Stimulated activated CD8-positive, alpha-beta memory T cell treated with anti-CD3 and anti-CD28 coated beads, Interleukin-4, amount 100 ng/mL, for 4 hours (primary cell): ENCODE measurements around the gene ERBB2.
A peak's percentile ranks its signal among the peaks of the same experiment; 100 is the strongest.
"Not testable (repeated sequence)": the region's sequence is repeated elsewhere in the genome, so short reads cannot be mapped to it uniquely, and the experiment has no call there.

Experiments used
- DNase-seq, 2 donors: peaks; one replicate each; pipeline ENCODE4 v3.0.0-alpha.2; 2020; ENCODE audit warnings: low read depth in 2 of 2, low spot score in 1 of 2

Gene ERBB2

DNA sequence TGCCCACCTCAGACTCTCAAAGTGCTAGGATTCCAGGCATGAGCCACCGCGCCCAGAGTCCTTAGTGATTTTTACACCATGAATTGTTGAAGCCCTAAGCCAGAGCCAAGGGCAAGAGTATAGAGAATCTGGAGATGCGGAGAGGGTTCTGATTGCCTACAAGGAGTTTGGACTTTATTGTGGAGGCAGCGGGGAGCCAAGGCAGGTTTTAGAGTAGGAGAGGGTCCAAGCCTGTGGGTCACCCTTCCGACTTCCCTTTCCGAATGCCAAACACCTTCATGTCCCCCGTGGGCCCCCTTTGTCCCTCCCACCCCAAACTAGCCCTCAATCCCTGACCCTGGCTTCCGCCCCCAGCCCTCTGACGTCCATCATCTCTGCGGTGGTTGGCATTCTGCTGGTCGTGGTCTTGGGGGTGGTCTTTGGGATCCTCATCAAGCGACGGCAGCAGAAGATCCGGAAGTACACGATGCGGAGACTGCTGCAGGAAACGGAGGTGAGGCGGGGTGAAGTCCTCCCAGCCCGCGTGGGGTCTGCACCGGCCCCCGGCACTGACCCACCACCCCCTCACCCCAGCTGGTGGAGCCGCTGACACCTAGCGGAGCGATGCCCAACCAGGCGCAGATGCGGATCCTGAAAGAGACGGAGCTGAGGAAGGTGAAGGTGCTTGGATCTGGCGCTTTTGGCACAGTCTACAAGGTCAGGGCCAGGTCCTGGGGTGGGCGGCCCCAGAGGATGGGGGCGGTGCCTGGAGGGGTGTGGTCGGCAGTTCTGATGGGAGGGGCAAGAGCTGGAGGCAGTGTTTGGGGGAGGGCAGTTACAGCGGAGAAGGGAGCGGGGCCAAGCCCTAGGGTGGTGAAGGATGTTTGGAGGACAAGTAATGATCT lies 23.3 kb downstream of the ERBB2 start:
- DNase-seq = no peak

DNA sequence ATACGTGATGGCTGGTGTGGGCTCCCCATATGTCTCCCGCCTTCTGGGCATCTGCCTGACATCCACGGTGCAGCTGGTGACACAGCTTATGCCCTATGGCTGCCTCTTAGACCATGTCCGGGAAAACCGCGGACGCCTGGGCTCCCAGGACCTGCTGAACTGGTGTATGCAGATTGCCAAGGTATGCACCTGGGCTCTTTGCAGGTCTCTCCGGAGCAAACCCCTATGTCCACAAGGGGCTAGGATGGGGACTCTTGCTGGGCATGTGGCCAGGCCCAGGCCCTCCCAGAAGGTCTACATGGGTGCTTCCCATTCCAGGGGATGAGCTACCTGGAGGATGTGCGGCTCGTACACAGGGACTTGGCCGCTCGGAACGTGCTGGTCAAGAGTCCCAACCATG lies 24.9 kb downstream of the ERBB2 start:
- no peak for DNase-seq

DNA sequence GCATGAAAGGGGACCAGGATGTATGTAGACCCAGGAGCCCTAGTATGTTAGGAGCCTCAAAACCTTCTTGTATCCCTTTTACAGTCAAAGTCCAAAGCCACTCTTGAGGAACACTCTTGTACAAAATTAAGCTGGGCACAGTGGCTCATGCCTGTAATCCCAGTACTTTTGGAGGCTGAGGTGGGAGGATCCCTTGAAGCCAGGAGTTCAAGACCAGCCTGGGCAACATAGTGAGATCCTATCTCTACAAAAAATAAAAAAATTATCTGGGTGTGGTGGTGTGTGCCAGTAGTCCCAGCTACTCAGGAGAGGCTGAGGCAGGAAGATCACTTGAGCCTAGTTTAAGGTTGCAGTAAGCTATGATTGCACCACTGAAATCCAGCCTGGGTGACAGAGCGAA lies 26.1 kb downstream of the ERBB2 start:
- not testable (repeated sequence) for DNase-seq

DNA sequence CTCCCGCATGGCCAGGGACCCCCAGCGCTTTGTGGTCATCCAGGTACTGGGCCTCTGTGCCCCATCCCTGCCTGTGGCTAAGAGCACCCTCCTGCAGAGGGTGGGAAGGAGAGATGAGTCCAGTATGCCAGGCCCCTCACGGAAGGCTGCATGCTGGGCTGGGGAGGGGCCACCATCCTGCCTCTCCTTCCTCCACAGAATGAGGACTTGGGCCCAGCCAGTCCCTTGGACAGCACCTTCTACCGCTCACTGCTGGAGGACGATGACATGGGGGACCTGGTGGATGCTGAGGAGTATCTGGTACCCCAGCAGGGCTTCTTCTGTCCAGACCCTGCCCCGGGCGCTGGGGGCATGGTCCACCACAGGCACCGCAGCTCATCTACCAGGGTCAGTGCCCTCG lies 26.8 kb downstream of the ERBB2 start:
- no peak for DNase-seq

DNA sequence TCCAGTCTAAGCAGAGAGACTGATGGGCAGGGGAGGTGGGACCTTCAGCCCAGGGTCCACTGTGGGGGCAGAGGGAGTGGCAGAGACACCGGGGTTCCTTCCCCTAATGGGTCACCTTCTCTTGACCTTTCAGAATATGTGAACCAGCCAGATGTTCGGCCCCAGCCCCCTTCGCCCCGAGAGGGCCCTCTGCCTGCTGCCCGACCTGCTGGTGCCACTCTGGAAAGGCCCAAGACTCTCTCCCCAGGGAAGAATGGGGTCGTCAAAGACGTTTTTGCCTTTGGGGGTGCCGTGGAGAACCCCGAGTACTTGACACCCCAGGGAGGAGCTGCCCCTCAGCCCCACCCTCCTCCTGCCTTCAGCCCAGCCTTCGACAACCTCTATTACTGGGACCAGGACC lies 27.7 kb downstream of the ERBB2 start:
- no peak for DNase-seq

DNA sequence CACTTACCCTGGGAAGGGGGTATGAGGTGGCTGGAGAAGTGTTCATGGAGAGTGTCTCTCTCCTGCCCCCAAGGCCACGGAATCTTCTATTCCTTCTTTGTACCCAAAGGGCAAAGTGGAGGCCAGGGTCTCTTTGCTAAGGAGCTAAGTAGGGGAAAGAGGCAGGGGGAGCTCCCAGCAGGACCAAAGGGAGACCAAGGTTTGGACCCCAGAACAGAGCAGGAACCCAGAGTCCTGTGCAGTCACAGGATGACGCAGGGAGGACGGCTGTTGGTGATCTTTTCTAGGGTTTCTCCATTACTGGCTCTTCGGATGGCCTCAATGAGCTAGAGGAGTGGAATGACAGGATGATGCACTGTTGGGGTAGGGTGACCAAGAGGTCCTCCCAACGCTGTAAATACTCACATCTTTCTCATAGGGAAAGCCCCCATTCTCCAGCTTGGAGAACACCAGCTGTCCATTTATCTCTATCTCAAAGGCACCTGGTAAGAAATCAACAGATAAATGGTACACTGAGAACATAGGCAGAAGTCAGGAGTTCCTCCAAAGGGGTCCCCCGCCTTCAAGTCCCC lies 29.5 kb downstream of the ERBB2 start:
- DNase-seq = no peak

DNA sequence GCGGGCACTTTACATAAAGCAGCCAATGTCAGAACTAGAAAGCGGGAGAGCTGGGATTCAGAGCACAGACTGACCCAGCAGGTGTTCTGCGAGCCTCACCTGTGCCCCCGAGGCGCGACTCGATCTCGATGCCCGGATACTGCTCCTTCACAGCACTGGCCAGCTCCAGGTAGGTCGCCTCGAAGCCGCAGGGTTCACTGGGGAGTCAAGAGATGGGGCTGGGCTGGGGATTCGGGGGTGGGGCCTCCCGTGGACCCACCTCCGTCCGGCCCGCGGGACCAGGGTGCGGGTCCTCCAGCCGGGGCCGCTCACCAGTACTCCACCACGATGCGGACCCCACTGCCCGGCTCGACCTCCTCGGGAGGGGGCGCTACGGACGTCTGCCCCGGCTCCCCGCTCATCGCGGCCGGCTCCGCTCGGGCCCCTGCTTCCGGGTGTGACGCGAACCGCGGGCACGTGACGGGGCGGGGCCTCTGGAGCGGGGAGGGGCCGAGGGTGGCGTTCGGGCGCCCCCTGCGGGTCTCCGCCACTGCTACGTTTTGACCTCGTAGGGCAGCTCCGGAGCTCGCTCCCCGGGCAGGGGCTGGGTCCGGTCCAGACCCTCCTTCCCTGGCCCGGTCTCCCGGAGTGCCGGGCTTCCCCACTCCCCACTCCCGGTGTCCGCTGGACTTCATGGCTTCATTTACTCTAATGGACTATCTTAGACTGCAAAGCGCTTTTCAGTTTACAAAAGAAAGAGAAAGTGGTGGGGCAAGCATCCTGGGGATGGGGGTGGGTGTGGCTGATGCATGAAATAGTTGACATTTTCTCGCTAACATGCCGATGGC lies 30.4 kb downstream of the ERBB2 start, which contains the start of gene MIEN1:
TSS of gene MIEN1 (minus strand) at position 438 of the 827 bp plus-strand sequence. CDS start at position 401, 37 bp downstream.
- peak; percentile 81 to 94 for DNase-seq

DNA sequence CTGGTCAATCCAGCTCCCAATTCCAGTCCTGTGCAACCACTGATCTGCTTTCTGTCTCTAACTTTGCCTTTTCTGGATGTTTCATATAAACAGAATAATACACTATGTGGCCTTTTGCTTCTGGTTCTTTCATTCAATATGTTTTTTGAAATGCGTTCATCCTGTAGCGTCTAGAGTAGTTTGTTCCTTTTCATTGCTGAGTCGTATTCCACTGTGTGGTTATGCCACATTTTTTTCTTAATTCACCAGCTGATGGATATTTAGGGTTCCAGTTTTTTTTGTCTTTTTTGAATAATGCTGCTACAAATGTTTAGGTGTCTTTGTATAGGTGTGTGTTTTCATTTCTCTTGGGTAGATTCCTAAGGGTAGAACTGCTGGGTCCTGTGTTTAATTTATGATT lies 32.7 kb downstream of the ERBB2 start:
- no peak for DNase-seq

DNA sequence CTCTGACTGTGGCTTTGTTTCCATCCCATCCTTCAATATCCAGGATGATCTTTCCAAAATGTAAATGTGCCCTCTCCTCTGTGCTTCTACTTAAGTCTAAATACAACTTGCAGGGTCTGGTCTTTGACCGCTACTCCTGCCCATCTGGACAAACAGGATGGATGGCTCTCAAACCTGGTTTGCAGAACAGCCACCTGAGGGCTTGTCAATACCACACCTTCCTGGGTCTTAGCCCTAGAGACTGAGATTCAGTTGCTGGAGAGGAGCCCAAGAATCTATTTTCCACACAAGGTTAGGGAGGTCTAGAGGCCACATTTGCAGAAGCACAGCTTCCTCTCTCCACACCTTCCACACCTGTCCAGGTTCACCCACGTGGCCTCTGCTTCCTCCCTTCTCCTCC lies 36.0 kb downstream of the ERBB2 start:
- DNase-seq = no peak

DNA sequence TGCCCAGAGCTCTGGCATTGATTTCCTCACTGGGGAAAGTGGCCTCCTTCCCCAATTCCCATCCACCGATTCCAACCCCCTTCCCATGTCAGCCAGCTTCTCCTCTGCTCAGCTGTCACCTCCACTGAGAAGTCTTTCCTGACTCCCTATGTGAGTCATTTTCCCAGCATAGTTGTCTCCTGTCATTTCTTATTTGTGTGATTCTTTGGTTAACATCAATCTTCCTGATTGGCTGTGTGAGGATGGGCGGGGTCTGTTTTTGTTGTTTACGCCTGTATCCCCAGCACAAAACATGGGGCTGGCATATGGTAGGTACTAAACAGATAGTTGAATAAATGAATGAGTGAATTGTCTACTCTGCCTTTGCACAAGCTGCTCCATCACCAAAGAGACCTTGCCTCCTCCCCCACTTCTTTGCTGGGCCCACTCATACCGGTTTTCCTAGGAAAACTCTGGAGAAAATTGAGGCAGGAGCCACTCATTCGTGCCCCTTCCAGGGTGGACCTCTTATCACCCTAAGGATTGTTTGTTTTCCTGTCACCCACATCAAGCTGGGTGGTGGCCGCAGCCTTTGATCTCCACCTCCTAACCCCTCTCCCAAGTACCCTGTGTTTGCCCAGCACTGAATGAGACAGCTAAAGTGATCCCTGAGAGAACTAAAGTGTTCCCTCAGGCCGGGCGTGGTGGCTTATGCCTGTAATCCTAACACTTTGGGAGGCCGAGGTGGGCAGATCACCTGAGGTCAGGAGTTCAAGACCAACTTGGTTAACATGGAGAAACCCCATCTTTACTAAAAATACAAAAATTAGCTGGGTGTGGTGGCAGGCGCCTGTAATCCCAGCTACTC lies 36.7 kb downstream of the ERBB2 start:
- no peak for DNase-seq

DNA sequence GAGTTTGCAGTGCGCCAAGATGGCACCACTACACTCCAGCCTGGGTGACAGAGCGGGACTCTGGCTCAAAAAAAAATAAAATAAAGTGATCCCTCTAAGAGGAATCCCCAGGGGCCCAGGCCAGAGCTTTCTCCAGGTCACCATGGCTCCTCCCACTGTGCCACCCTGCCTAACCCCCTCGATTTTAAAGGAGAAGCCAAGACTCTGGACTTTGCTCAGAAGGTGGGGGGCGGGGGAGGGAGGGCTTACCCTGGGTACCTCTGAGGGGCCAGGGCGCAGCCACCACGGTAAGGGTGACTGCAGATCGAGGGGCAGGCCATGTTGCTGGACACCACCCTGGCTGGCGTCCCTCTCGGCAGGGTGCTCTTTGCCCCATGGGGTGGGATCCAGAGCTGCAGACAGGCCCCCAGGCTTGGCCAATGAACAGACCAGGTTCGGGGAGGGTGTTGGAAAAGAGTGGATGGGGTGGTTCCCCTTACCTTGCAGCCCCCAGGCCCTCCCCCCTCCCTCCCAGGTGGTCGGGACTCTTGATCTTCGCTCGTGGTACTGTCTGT lies 37.4 kb downstream of the ERBB2 start:
- DNase-seq = no peak

DNA sequence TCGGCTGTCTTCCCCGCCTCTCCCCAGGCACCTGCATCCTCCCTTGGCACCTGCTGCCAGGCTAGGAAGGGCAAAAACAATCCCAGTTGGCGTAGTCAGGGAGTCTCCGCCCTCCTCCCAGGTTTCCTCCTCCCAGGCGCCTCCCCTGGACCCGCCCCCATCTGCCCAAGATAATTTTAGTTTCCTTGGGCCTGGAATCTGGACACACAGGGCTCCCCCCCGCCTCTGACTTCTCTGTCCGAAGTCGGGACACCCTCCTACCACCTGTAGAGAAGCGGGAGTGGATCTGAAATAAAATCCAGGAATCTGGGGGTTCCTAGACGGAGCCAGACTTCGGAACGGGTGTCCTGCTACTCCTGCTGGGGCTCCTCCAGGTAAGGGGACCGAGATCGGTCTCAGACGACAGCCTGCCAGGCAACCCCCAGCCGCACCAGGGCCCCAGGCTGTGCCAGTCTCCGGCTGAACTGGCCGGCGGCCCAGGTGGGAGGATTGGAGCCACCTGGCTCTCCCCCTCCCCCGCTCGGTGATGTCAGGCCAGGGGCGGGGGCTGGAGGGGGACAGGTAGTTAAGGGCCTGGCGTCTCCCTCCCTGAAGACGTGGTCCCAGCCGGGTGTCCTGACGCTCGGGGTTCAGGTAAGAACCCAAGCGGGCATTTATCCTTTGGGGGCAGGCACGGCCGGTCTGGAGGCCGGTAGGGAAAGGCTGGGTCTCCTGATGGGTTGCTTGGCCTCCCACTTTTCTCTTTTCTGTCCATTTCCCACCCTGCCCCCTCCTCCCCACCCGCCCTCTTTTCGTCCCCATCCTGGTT lies 38.1 kb downstream of the ERBB2 start, which contains the start of gene GRB7:
TSS of gene GRB7 (plus strand) at position 179 of the 808 bp plus-strand sequence. CDS start 4,364 bp downstream, outside the sequence.
- no peak for DNase-seq

DNA sequence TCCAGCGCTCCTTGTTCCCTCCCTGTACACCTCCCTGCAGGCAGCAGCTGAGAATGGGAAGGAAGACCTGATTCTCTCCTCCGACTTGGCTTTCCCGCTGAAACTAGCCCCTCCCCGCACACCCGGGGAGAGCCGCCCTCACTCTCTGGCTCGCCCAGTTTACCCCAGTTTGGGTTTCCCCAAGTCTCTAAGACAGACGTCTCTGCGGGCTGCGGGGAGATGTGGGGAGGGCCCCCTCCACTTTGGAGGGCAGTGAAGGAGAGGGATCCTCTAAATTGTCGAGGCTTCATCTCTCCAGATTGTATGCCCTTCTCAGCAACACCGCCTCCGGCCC lies 38.7 kb downstream of the ERBB2 start:
- no peak for DNase-seq

DNA sequence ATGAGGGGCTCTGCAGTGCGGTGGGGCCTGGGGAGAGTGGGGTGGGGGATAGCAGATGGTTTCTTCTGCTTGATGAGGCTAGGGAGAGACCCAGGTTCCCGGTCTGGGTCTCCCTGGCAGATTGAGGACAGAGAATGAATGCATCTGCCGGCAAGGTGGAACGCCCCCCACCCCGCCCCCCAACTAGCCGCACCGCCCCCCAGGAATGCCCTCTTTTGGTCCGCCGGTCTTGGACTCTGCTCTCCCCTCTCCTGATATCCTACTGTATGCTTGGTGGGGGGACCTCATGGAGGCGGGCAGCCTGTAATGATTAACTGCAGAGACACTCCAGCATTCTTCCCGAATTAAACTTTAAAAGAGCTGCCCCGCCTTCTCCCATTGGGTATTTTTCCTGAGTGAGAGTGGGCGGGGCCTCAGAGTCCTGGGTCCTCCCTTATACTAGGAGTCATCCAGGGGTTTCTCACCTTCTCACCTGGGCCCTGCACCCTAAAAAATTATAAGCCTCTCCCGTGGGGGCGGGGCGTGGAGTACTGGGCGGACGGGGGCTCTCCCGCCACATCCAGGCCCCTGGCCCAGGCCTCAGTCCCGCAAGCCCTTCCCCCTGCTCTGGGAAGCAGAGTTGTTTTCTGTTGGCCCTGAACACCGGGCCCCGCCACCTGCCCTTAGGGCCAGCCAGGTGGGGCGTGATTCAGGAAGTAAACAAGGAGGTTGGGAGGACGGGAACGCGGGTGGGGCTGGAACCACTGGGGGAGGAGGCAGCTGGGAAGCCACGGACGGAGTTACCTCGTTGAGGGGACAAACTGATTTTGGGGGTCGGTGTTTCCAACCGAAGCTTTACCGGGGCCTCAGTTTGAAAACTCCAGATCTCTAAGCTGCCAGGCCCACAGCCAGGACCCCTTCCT lies 39.4 kb downstream of the ERBB2 start:
- DNase-seq = no peak

DNA sequence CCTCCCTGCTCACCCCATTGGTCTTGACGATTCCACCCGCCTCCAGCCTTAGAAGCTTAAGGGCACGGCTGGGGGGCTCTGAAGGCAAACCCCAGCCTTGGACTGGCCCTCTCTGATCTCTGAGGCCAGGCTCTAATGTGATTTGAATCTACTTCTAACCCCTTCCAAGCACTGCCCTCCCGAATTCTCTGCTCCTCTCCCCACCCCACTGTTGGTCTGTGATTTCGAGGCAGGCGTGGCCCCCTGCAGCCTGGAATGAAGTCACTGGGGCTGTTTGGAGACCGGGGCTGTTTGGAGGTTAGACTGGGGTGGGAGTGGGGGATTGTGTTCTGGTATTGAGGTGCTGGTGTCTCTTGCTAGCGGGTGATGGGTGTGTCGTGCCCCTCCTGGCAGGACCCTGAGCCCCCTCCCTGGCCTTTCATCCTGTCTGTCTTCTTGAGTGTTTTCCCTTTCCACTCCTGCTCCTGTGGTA lies 40.1 kb downstream of the ERBB2 start:
- no peak for DNase-seq

DNA sequence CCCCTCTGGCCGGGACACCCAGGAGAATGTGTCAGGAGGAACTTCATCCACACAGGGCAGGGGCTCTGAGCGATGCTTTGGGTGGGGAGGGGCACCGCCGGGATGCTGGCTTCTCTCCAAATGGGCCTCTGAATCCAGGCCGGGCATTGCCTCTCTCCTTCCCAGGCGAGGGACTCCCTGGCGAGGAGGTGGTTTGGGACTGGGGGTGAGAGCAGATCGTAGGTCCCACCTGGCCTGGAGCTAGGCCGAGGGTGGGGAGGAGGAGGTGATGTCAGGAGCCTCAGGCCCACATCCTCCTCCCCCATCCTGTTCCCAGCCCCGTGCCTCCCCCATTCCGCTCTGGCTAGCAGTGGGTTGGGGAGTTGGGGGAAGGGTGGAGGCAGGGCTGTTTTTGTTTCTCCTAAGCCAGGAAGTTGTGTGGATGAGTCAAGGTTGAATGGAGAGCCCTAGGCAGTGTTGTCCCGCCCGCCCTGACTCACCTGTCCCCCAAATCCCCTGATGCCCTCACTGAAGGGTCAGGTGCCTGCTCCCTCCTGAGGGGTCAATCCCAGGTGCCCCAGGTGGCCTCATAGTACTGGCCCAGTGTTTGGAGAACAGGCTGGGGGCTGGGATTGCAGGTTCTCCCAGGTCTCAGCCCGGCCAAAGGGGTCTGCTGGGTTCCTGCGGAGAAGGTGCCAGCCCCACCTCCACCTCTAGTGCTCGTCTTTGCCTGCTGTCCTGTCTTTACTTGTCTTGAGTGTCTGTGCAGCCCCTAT lies 40.7 kb downstream of the ERBB2 start:
- DNase-seq = no peak

DNA sequence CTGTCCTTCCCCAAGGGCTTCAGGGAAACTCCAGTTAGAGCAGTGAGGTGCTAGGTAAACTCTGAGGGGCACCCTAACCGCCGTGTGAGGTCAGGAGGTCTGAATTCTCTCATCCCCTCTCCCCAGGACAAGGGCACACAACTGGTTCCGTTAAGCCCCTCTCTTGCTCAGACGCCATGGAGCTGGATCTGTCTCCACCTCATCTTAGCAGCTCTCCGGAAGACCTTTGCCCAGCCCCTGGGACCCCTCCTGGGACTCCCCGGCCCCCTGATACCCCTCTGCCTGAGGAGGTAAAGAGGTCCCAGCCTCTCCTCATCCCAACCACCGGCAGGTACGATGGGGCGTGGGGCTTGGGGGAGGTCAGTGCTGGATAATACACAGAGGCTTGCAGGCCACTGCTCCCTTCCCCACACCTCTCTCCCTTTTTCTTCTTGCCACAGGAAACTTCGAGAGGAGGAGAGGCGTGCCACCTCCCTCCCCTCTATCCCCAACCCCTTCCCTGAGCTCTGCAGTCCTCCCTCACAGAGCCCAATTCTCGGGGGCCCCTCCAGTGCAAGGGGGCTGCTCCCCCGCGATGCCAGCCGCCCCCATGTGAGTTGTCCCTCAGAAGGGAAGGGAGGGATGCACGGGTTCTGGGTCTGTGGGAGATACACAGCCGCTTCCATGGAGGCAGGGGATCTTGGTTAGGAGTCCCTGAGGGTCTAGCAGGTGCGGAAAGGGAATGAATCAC lies 42.4 kb downstream of the ERBB2 start:
- DNase-seq = no peak
